Left hindlimb (tissue), 1 donor: ENCODE measurements around the gene ELK3.

Source experiments
- DNase-seq: peaks from one replicate; pipeline ENCODE4 v3.0.0-alpha.2; 2018

ELK3 gene

DNA sequence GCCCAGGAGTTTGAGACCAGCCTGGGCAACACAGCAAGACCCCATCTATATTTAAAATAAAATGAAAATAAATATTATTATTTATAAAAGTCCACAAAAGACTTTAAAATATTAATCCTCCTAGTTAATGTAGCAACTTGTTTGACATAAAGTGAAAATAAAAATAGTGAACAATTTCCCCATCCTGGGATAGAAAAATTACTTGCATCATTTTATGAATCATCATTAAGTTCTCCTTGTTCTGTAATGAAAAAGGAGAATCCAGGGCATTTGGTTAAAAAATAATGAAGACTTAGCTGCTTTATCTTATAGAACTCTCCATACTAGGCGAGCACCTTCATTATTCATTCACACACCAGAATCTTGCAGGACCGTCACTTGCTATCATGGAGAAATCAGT is 66.1 kb downstream of the ELK3 start:
- DNase-seq, result no peak

DNA sequence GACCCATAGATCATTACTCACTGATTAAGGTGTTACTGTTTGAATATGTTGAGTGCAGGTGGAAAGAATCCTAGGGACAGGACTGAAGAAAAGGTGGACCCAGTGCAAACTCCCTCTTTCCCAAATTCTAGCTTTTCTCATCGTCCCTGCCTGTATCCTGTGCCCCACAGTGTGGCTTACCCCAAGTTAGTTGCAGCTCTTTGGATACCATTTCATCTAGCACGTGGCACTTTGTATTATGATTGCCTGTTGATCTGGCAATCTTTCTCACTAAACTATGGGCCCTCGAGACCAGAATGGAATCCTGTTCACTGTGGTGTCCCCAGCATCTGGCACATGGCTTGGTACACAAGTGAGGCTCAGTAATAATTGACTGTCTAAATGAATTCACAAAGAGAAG is 66.5 kb downstream of the ELK3 start:
- DNase-seq, result no peak

- DNase-seq, result no peak
Measured at GRCh38 chr12:96261557-96261956, 67.4 kb downstream of the ELK3 start.

- DNase-seq, result no peak
Measured at GRCh38 chr12:96263449-96263902, 69.3 kb downstream of the ELK3 start.

GRCh38 chr12:96265400-96265799 is 71.2 kb downstream of the ELK3 start:
- DNase-seq, result no peak

DNA sequence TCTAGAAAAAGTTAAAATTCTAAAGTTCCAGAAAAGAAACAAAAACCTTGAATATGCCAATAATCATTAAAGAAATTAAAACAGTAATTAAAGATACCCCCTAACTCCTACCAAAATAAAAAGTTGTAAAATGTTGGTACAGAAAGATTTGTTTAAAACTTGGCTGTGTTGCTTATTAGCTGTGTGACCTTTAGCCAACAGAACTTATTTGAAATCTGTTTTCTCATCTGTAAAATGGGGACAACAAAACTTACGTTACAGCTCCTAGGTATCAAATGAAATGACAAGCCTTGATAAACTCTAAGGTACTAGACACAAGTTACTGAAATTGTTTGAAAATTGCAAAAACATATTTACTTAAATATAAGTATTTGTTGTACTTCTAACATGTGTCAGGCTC is 71.7 kb downstream of the ELK3 start:
- no peak for DNase-seq

DNA sequence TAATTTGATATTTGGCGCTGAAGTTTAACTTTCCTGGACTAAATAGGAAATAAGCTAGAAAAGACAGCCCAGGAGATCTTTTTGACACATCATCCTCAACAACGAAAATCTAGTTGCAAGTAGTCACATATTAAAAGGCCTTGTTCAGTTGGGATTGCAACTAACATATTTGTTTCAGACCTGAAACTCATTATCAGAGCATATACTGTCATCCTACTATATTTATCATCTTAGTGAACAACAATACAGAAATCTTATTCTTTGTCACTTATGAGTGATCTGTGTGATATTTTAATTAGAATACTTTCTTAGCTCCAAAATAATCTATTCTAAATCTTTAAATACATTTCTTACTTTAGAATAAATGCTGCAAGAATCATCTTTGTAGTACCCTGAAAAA is 72.1 kb downstream of the ELK3 start:
- DNase-seq, result no peak

DNA sequence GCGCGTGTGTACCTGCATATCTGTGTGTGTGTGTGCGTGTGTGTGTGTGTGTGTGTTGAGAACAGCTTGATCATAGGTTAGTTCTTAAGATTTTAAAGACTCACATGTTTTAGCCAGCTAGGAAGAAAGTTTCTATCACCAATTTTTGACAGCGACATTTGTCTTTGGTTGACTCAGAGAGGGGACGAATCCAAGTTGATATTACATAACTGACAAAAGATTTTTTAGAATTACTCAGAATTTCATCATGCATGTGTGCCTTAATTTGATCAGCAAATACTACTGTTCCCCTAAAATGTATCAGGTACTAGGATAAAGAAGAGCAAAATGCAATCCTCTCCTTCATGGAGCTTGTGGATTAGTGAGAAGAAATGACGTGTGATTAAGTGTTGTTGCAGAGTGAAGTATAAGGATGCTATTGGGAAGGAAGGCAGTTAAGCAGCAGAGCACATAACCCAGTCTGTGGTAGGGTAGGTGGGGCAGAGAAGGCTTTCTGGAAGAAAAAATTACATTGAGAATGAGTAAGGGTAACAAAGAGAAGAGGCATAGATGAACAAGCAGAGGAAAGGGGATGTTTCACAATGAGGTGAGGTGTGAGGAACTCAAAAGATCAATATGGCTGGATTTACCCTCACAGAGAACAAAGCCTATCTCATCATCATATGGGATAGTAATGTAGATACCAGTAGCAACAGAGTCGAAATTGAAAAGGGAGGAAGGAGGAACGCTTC is 77.5 kb downstream of the ELK3 start:
- no peak for DNase-seq

GRCh38 chr12:96274331-96274730 is 80.2 kb downstream of the ELK3 start:
- no peak for DNase-seq

GRCh38 chr12:96285158-96285557 is 91.0 kb downstream of the ELK3 start:
- DNase-seq, result no peak

DNA sequence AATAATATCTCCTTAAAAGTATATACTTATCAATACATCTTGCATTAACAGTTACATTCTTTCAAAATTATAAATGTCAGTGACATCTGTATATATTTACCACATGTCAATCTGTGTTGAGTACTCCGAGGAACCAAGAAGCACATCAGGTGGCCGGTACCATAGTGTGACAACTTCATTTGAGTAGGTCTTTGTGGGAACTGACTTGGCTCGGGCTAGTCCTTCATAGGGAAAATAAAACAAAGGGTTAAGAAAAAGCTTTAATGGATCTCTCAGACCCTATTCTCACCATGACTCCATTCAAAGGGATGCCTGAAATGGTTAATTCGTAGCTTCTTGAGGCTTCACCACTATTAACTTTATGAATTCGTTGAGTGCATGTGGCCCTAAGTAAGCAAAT is 94.9 kb downstream of the ELK3 start:
- no peak for DNase-seq

DNA sequence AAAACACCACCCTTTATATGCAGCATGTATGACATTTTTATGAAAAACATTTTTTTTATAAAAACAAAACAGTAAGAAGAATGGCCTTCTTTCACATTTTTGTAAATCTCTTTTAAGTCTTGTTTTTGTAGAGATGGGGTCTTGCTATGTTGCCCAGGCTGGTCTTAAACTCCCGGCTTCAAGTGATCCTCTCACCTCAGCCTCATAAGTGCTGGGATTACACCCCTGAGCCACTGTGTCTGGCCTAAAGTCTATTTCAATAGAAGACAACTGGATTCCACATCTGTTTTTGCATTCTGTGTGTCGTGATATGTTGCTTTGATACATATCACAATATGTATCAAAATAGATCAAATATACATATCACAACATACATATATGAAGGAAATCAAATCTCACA is 98.9 kb downstream of the ELK3 start:
- no peak for DNase-seq

GRCh38 chr12:96294831-96295230 is 100.7 kb downstream of the ELK3 start:
- DNase-seq, result no peak

DNA sequence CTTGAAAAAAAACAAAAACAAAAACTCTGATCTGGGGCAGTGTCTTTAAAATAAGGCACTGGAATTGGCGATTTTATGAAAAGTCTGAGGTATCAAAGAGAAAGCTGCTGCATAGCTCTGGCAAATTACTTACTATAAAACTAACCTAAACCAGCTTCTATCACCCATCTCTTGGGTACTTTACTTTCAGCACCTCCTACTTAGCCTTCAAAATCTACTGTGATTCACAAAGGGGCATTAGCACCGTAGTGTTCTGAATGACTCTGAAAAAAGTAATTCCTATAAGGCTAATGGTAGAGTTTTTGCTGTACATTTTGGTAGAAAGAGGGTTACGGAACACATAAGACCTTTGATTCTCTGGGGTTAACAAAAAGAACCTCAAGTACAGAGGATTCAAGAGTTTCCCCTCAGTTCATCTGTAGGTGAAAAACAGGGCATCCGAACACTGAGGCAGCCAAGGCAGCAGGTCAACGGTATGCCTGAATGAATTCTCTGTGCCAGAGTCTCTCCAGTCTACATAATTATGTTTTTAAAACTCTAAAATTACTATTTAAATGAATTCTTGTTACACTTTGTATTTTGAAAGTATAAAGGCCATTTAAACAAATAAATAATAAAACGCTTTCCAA is 101.5 kb downstream of the ELK3 start:
- DNase-seq, result no peak

- DNase-seq, result no peak
Measured at GRCh38 chr12:96297504-96297903, 103.3 kb downstream of the ELK3 start.

DNA sequence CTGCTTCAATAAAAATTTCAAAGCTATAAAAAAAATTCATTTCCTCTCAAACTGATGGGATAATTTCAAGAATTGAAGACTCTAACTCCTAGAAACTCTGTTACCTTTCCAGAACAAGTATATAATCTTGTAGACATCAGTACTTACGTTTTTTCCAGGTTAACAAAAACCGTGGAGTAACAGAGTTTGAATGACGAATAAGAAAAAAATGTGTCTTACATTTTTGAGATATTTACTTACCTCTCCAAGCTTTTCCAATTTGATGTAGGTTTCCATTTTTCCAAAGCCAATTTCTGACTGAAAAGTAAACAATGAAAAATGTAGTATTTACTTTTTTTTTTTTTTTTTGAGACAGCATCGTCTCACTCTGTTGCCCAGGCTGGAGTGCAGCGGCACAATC is 105.9 kb downstream of the ELK3 start:
- no peak for DNase-seq

- no peak for DNase-seq
Measured at GRCh38 chr12:96301732-96302131, 107.6 kb downstream of the ELK3 start.

DNA sequence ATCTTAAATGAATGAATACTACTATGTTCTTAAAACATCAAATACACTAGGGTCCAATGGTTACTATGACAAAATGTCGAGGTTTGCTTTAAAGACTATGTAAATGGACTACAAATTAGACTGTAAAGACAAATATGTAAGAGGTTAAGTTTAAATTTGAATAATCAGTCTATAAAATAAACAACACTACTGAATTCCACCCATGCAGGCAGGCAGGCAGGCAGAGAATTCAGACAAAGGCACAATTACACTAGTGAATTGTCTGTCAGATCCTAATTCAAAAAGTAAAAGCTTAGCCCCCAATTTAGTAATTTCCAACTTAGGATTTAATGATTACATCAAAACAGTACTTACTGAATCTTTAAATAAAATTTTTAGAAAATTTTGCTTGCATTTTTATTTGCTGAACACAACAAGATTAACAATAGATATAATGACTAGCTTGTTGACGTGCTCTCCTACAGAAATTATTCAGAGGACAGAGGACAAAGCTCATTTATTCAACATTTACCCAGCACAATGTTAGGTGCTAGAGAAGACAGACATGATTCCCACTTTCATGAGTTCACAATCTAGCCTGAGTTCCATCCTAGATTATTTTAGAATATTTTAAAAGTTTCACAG is 108.6 kb downstream of the ELK3 start:
- DNase-seq, result no peak

GRCh38 chr12:96303653-96304052 is 109.5 kb downstream of the ELK3 start:
- no peak for DNase-seq

- DNase-seq, result no peak
Measured at GRCh38 chr12:96305665-96306064, 111.5 kb downstream of the ELK3 start.

DNA sequence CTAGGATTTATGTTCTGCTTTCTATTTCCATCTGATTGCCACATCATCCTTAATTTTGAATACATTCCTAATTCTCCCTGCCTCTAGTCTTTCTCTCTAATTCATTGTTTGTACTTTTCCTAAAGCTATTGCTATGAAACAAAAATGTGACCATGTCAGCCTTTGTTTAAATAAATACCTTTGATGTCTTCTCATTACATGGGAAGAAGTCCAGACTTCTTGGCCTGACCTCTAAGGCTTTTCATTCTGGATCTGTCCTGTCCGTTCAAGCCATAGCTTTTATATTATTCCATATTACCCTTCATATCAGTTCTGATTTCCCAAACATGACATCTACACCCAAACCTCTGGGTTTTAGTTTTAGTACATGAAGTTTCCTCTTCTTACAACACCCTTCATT is 114.7 kb downstream of the ELK3 start:
- no peak for DNase-seq

DNA sequence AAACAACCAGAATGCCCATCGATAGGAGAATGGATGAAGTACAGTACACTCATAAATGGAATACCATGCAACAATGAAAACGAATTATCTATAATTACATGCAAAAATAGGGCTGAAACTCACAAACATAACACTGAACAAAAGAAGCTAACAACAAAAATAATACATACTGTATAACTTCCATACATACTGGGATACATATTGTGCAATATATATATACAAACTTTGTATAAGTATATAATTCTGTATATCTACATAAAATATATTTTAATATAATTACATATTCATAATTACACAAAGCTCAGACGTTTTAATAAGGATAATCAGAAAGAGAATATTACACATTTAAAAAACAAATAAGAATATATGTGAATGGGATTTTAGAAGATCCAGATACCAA is 115.9 kb downstream of the ELK3 start:
- no peak for DNase-seq

- no peak for DNase-seq
Measured at GRCh38 chr12:96311191-96311590, 117.0 kb downstream of the ELK3 start.

DNA sequence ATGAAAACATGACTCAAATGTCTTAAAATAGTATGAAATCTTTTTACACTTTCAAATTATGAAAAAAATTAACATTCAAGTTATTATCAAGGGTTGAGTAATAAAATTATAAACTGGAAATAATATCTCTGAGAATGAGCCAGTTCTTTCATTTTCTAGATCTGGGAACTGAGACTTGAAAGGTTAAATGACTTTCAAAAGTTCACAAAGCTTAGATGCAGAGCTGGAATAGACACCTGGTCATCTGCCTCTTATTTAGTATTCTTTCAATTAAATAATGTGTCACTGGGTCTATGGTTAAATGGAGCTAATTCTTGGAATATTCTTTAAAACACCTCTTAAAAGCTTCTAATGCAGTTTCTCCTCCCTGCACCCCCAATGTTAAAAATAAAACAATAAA is 119.4 kb downstream of the ELK3 start:
- DNase-seq, result no peak
